HepG2 (cell line): ENCODE results near the gene LIN7A. TPM values are rescaled to one million over a fixed set of nuclear protein-coding genes. Genes with fewer than 3 reads are reported as not detected.

ENCODE experiments used
- ARID2 ChIP-seq: sonication (generic); formaldehyde crosslinking; IDR thresholded peaks from 2 replicates; pipeline ENCODE4 v1.8.1; 2022; ENCODE audit warnings: mild to moderate bottlenecking, missing genetic modification reagents, borderline replicate concordance
- BCL6 ChIP-seq: IDR thresholded peaks from 2 replicates; pipeline ENCODE4 v1.6.1; 2016; ENCODE audit warnings: missing genetic modification reagents, missing compliant biosample characterization
- ESRRA ChIP-seq: sonication (generic); formaldehyde crosslinking; IDR thresholded peaks from 2 replicates; pipeline ENCODE4 v1.5.1; 2020; ENCODE audit warnings: mild to moderate bottlenecking, low read depth, missing genetic modification reagents
- FOXM1 ChIP-seq: sonication (generic); formaldehyde crosslinking; IDR thresholded peaks from 2 replicates; pipeline ENCODE4 v1.5.0; 2020; ENCODE audit warnings: missing genetic modification reagents
- PHF20 ChIP-seq: sonication (generic); formaldehyde crosslinking; IDR thresholded peaks from 2 replicates; pipeline ENCODE4 v1.5.0; 2020; ENCODE audit warnings: mild to moderate bottlenecking, missing genetic modification reagents
- ZBTB20 ChIP-seq: sonication (generic); formaldehyde crosslinking; IDR thresholded peaks from 2 replicates; pipeline ENCODE4 v1.8.1; 2023; ENCODE audit warnings: missing genetic modification reagents, low read depth, mild to moderate bottlenecking, borderline replicate concordance
- ZMAT3 ChIP-seq: sonication (generic); formaldehyde crosslinking; conservative IDR thresholded peaks from 2 replicates; pipeline ENCODE4 v1.7.0; 2021; ENCODE audit warnings: missing genetic modification reagents
- ZNF737 ChIP-seq: sonication (generic); formaldehyde crosslinking; IDR thresholded peaks from 2 replicates; pipeline ENCODE4 v1.5.0; 2020; ENCODE audit warnings: missing genetic modification reagents, mild to moderate bottlenecking, borderline replicate concordance
- ZSCAN31 ChIP-seq: sonication (generic); formaldehyde crosslinking; IDR thresholded peaks from 2 replicates; pipeline ENCODE4 v1.5.0; 2020; ENCODE audit warnings: low read depth, mild to moderate bottlenecking, missing genetic modification reagents
- polyA plus RNA-seq, 8 experiments: library from polyadenylated mRNA; depleted of rRNA in 3 of 8; stranded (reverse) in 7 of 8; unstranded in 1 of 8; fragments of >200 nt; fragmentation: Illumina TruSeq in 4 of 8; extraction: Trizol in 4 of 8; gene quantifications; 2 replicates each; pipeline versions ENCODE4 v1.2.1 to v1.2.3, GENCODE V29; 2011 to 2016; ENCODE audit warnings: low read depth in 4 of 8, missing spikeins in 1 of 8, mixed read lengths in 1 of 8; ENCODE audit not compliant: insufficient read depth in 1 of 8
- total RNA-seq, 5 experiments: library from RNA; depleted of rRNA; stranded (reverse); fragments of >200 nt; fragmentation: Illumina TruSeq; extraction: Trizol; gene quantifications; 2 replicates each; pipeline ENCODE4 v1.2.3, GENCODE V29; 2016; ENCODE audit warnings: low read depth in 1 of 5
- TF ChIP-seq, protein P1 (sequence below): sonication (generic); formaldehyde crosslinking; IDR thresholded peaks from 2 replicates; pipeline ENCODE4 v1.5.0; 2020; ENCODE audit warnings: mild to moderate bottlenecking, missing genetic modification reagents
- TF ChIP-seq, protein P2 (sequence below): sonication (generic); formaldehyde crosslinking; IDR thresholded peaks from 2 replicates; pipeline ENCODE4 v1.4.0; 2020; ENCODE audit warnings: mild to moderate bottlenecking, missing genetic modification reagents
- TF ChIP-seq, protein P3 (sequence below): sonication (generic); formaldehyde crosslinking; IDR thresholded peaks from 2 replicates; pipeline ENCODE4 v1.9.0; 2021; ENCODE audit warnings: missing genetic modification reagents, borderline replicate concordance
- TF ChIP-seq, protein P4 (sequence below): sonication (generic); formaldehyde crosslinking; conservative IDR thresholded peaks from 2 replicates; pipeline ENCODE4 v1.4.0; 2020; ENCODE audit warnings: missing genetic modification reagents
- TF ChIP-seq, protein P5 (sequence below): sonication (generic); formaldehyde crosslinking; IDR thresholded peaks from 2 replicates; pipeline ENCODE4 v1.4.0; 2020; ENCODE audit warnings: mild to moderate bottlenecking, low read depth, missing genetic modification reagents
- TF ChIP-seq, protein P6 (sequence below): sonication (generic); formaldehyde crosslinking; IDR thresholded peaks from 2 replicates; pipeline ENCODE4 v1.4.0; 2020; ENCODE audit warnings: low read depth, missing genetic modification reagents
- TF ChIP-seq, protein P7 (sequence below): sonication (generic); formaldehyde crosslinking; IDR thresholded peaks from 2 replicates; pipeline ENCODE4 v1.8.0; 2022; ENCODE audit warnings: missing genetic modification reagents, mild to moderate bottlenecking, moderate library complexity, borderline replicate concordance

LIN7A gene
- total and polyA plus RNA-seq, 2 of the 13 experiments (the other 11 are each of a cell fraction or from before 2014, with no cell fraction given), result 18.5 to 19.2 TPM

DNA sequence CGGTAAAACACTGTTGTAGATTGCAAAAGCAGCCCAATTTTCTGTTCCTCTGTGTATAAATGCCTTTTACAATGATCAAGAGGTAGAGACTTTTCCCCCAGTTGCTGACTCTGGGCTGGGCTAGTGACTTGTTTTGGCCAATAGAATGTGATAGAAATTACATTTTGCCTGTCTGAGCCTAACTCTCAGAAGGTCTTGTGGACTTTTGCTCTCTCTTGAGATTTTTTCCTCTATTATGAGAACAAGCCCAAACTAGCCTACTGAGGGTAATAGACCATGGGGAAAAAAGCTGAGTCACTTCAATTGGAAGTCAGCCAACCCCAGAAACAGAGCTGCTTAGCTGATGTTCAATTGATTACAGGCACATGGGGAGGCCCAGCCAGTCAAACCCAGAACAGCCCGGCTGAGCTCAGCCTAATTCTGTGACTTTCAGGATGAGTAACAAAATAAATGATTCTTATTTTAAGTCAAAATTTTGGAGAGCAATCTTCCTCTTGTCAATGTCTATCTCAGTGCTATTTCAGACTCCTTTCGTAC, 159.7 kb downstream of the LIN7A start (continued):
- TF ChIP-seq, protein P1, sequence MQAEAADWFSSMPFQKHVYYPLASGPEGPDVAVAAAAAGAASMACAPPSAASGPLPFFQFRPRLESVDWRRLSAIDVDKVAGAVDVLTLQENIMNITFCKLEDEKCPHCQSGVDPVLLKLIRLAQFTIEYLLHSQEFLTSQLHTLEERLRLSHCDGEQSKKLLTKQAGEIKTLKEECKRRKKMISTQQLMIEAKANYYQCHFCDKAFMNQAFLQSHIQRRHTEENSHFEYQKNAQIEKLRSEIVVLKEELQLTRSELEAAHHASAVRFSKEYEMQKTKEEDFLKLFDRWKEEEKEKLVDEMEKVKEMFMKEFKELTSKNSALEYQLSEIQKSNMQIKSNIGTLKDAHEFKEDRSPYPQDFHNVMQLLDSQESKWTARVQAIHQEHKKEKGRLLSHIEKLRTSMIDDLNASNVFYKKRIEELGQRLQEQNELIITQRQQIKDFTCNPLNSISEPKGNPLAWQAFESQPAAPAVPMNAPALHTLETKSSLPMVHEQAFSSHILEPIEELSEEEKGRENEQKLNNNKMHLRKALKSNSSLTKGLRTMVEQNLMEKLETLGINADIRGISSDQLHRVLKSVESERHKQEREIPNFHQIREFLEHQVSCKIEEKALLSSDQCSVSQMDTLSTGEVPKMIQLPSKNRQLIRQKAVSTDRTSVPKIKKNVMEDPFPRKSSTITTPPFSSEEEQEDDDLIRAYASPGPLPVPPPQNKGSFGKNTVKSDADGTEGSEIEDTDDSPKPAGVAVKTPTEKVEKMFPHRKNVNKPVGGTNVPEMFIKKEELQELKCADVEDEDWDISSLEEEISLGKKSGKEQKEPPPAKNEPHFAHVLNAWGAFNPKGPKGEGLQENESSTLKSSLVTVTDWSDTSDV (CRISPR knock-in tag), result no peak
- TF ChIP-seq ARID2 (CRISPR knock-in tag), result no peak
- TF ChIP-seq, protein P2, sequence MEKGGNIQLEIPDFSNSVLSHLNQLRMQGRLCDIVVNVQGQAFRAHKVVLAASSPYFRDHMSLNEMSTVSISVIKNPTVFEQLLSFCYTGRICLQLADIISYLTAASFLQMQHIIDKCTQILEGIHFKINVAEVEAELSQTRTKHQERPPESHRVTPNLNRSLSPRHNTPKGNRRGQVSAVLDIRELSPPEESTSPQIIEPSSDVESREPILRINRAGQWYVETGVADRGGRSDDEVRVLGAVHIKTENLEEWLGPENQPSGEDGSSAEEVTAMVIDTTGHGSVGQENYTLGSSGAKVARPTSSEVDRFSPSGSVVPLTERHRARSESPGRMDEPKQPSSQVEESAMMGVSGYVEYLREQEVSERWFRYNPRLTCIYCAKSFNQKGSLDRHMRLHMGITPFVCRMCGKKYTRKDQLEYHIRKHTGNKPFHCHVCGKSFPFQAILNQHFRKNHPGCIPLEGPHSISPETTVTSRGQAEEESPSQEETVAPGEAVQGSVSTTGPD (CRISPR knock-in tag), result no peak
- no peak for TF ChIP-seq PHF20
- no peak; the same call in 1 of the 2 replicates for TF ChIP-seq BCL6 (CRISPR knock-in tag)
- TF ChIP-seq, protein P3, sequence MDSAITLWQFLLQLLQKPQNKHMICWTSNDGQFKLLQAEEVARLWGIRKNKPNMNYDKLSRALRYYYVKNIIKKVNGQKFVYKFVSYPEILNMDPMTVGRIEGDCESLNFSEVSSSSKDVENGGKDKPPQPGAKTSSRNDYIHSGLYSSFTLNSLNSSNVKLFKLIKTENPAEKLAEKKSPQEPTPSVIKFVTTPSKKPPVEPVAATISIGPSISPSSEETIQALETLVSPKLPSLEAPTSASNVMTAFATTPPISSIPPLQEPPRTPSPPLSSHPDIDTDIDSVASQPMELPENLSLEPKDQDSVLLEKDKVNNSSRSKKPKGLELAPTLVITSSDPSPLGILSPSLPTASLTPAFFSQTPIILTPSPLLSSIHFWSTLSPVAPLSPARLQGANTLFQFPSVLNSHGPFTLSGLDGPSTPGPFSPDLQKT (CRISPR knock-in tag), result no peak
- TF ChIP-seq, protein P4, sequence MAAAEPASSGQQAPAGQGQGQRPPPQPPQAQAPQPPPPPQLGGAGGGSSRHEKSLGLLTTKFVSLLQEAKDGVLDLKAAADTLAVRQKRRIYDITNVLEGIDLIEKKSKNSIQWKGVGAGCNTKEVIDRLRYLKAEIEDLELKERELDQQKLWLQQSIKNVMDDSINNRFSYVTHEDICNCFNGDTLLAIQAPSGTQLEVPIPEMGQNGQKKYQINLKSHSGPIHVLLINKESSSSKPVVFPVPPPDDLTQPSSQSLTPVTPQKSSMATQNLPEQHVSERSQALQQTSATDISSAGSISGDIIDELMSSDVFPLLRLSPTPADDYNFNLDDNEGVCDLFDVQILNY (CRISPR knock-in tag), result no peak
- TF ChIP-seq, protein P5, sequence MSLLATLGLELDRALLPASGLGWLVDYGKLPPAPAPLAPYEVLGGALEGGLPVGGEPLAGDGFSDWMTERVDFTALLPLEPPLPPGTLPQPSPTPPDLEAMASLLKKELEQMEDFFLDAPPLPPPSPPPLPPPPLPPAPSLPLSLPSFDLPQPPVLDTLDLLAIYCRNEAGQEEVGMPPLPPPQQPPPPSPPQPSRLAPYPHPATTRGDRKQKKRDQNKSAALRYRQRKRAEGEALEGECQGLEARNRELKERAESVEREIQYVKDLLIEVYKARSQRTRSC (CRISPR knock-in tag), result no peak
- no peak for TF ChIP-seq ESRRA (CRISPR knock-in tag)
- TF ChIP-seq ZSCAN31 (CRISPR knock-in tag), result no peak
- TF ChIP-seq, protein P6, sequence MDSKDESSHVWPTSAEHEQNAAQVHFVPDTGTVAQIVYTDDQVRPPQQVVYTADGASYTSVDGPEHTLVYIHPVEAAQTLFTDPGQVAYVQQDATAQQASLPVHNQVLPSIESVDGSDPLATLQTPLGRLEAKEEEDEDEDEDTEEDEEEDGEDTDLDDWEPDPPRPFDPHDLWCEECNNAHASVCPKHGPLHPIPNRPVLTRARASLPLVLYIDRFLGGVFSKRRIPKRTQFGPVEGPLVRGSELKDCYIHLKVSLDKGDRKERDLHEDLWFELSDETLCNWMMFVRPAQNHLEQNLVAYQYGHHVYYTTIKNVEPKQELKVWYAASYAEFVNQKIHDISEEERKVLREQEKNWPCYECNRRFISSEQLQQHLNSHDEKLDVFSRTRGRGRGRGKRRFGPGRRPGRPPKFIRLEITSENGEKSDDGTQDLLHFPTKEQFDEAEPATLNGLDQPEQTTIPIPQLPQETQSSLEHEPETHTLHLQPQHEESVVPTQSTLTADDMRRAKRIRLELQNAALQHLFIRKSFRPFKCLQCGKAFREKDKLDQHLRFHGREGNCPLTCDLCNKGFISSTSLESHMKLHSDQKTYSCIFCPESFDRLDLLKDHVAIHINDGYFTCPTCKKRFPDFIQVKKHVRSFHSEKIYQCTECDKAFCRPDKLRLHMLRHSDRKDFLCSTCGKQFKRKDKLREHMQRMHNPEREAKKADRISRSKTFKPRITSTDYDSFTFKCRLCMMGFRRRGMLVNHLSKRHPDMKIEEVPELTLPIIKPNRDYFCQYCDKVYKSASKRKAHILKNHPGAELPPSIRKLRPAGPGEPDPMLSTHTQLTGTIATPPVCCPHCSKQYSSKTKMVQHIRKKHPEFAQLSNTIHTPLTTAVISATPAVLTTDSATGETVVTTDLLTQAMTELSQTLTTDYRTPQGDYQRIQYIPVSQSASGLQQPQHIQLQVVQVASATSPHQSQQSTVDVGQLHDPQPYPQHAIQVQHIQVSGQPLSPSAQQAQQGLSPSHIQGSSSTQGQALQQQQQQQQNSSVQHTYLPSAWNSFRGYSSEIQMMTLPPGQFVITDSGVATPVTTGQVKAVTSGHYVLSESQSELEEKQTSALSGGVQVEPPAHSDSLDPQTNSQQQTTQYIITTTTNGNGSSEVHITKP (CRISPR knock-in tag), result no peak
- no peak for TF ChIP-seq ZMAT3 (CRISPR knock-in tag)
- TF ChIP-seq ZNF737, result no peak
- no peak for TF ChIP-seq ZBTB20 (CRISPR knock-in tag)
- TF ChIP-seq, protein P7, sequence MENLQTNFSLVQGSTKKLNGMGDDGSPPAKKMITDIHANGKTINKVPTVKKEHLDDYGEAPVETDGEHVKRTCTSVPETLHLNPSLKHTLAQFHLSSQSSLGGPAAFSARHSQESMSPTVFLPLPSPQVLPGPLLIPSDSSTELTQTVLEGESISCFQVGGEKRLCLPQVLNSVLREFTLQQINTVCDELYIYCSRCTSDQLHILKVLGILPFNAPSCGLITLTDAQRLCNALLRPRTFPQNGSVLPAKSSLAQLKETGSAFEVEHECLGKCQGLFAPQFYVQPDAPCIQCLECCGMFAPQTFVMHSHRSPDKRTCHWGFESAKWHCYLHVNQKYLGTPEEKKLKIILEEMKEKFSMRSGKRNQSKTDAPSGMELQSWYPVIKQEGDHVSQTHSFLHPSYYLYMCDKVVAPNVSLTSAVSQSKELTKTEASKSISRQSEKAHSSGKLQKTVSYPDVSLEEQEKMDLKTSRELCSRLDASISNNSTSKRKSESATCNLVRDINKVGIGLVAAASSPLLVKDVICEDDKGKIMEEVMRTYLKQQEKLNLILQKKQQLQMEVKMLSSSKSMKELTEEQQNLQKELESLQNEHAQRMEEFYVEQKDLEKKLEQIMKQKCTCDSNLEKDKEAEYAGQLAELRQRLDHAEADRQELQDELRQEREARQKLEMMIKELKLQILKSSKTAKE (CRISPR knock-in tag), result no peak
- TF ChIP-seq FOXM1 (CRISPR knock-in tag), result no peak
